Mucosa of descending colon (tissue), 3 donors: ENCODE measurements around the gene TTI1. TPM values are rescaled to one million over a fixed set of nuclear protein-coding genes. Genes with fewer than 3 reads are reported as not detected.

Source experiments
- ATAC-seq: fragments of 200-7000 bp; cut with Tn5 transposase; one replicate; pipeline ENCODE4 v1.9.1; 2020; ENCODE audit warnings: mild to moderate bottlenecking, moderate library complexity
- DNase-seq, 3 donors: peaks; one replicate each; pipeline ENCODE4 v3.0.0-alpha.2; 2020
- H3K36me3 ChIP-seq: fragments of 200-600 bp; one replicate; pipeline ENCODE4 v1.8.0; 2021; ENCODE audit warnings: low read depth, mild to moderate bottlenecking
- H3K4me1 ChIP-seq: fragments of 200-600 bp; one replicate; pipeline ENCODE4 v1.8.0; 2021; ENCODE audit warnings: low read depth, mild to moderate bottlenecking
- H3K4me3 ChIP-seq: fragments of 200-600 bp; one replicate; pipeline ENCODE4 v1.8.0; 2021; ENCODE audit warnings: mild to moderate bottlenecking
- H3K9me3 ChIP-seq: fragments of 200-600 bp; one replicate; pipeline ENCODE4 v1.8.0; 2021; ENCODE audit warnings: mild to moderate bottlenecking
- CTCF ChIP-seq: fragments of 200-600 bp; IDR thresholded peaks from one replicate; pipeline ENCODE4 v1.8.0; 2022; ENCODE audit warnings: antibody characterized with exemption, mild to moderate bottlenecking
- intact Hi-C, 2 donors: fragments of 100-400 bp; cut with DNase I in 1 of 2; cut with micrococcal nuclease in 1 of 2; formaldehyde crosslinking; loops; one replicate each; pipeline versions ENCODE4 v1.11.0 to v1.11.1; 2022; cut with DNase I, micrococcal nuclease
- total RNA-seq, 3 donors: library from RNA; stranded (reverse); fragmentation: NEBNext Ultra II Directional in 2 of 3; extraction: Animal tissue kit (Norgen Biotek cat#: 25700) in 2 of 3; gene quantifications; one replicate each; pipeline versions ENCODE4 v1.2.1 to v1.2.4, GENCODE V29; 2021 to 2023
- donor health status: DM: no; HTN: no; CAD: no; lungs with moderate emphysema.
- donor health status: DM: no; HTN: no; CAD: no.
- donor health status: DM: no; HTN: yes; CAD: no.

Gene TTI1
- total RNA-seq, 3 donors from 2014 or later, result 13.4 to 16.4 (median 14.0) TPM

GRCh38 chr20:38032585-38033329, 499 bp downstream of the TTI1 start:
- DNase-seq (peak in 1 of 3 donors; percentile 27), ATAC-seq (peak; percentile 61)
- Histone ChIP-seq H3K9me3 (no peaks in the 10 kb centered on the region), H3K4me3 (peak overlapping the region; percentile 86), H3K4me1 (peaks cover 27% of the 10 kb centered on the region), H3K36me3 (no peaks in the 10 kb centered on the region)
- TF ChIP-seq CTCF, result no peak
- intact Hi-C loops, result no loop called here

GRCh38 chr20:38031957-38032356, 1.3 kb downstream of the TTI1 start:
- Histone ChIP-seq H3K4me3 (no peak overlapping the region), H3K9me3 (no peaks in the 10 kb centered on the region), H3K4me1 (peaks cover 27% of the 10 kb centered on the region), H3K36me3 (no peaks in the 10 kb centered on the region)
- DNase-seq (no peak), ATAC-seq (no peak)
- intact Hi-C loops, result no loop called here
- TF ChIP-seq CTCF, result no peak

- no peak for DNase-seq
- Histone ChIP-seq H3K4me3 (no peak overlapping the region), H3K9me3 (no peaks in the 10 kb centered on the region), H3K4me1 (peaks cover 14% of the 10 kb centered on the region), H3K36me3 (no peaks in the 10 kb centered on the region)
- intact Hi-C loops, result no loop called here
- no peak for ATAC-seq
- no peak for TF ChIP-seq CTCF
Measured at GRCh38 chr20:38029453-38029852, 3.8 kb downstream of the TTI1 start.

- intact Hi-C loops, result no loop called here
Measured at GRCh38 chr20:38024496-38024895, 8.8 kb downstream of the TTI1 start.

GRCh38 chr20:38023181-38024001, 9.9 kb downstream of the TTI1 start:
- Histone ChIP-seq H3K4me3 (no peak overlapping the region), H3K36me3 (no peaks in the 10 kb centered on the region), H3K4me1 (peaks cover 4% of the 10 kb centered on the region), H3K9me3 (peaks cover under 1% of the 10 kb centered on the region)
- DNase-seq (no peak), ATAC-seq (peak; percentile 49)
- TF ChIP-seq CTCF, result no peak
- intact Hi-C loops, result no loop called here

More at GRCh38 chr20:38024496-38024895, 8.8 kb downstream of the TTI1 start:
- H3K4me1 ChIP-seq, result peaks cover 4% of the 10 kb centered on the region
- DNase-seq, result no peak
- no peak for TF ChIP-seq CTCF
- H3K4me3 ChIP-seq, result no peak overlapping the region
- no peaks in the 10 kb centered on the region for H3K36me3 ChIP-seq
- H3K9me3 ChIP-seq, result no peaks in the 10 kb centered on the region
- ATAC-seq, result no peak
